ENCODE data around the gene HSF5.

HSF5 gene

GRCh38 chr17:58371300-58371950, 116.8 kb downstream of the HSF5 start:
- no peak overlapping the region for H3K4me3 ChIP-seq (replicated peaks; ENCODE audit: low read depth, low read length)
- no peak for DNase-seq (ENCODE audit: low read depth)
- TF ChIP-seq CTCF (IDR thresholded peaks at IDR 0.05; ENCODE audit: low read length, missing control alignments) = no peak

GRCh38 chr17:58370716-58371115, 117.5 kb downstream of the HSF5 start:
- H3K4me3 ChIP-seq (replicated peaks; ENCODE audit: low read depth, low read length) = no peak overlapping the region
- no peak for TF ChIP-seq CTCF (IDR thresholded peaks at IDR 0.05; ENCODE audit: low read length, missing control alignments)
- no peak for DNase-seq (ENCODE audit: low read depth)

DNA sequence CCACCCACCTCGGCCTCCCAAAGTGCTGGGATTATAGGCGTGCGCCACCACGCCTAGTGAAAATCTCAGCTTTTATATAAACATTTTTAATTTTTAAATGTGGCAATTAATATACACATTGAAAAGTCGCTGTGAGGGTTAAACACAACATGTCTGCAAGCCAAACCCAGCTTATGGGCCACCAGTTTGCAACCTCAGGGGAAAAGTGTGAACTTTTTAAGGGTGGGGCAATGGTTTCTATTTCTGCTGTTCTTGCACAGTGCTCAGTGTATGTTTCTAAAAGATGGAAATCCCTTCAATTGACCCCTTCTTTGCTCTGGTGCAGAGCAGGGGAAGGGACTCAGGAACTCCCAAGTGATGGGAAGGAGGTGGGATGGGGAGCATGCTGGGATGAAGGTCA, 117.9 kb downstream of the HSF5 start:
- DNase-seq (ENCODE audit: low read depth) = no peak
- no peak overlapping the region for H3K4me3 ChIP-seq (replicated peaks; ENCODE audit: low read depth, low read length)
- TF ChIP-seq CTCF (IDR thresholded peaks at IDR 0.05; ENCODE audit: low read length, missing control alignments) = no peak
